ENCODE data around the gene CACNA1G.

GRCh38 chr17:50661795-50662391, 101.4 kb downstream of the CACNA1G start:
- TF ChIP-seq, protein P1, sequence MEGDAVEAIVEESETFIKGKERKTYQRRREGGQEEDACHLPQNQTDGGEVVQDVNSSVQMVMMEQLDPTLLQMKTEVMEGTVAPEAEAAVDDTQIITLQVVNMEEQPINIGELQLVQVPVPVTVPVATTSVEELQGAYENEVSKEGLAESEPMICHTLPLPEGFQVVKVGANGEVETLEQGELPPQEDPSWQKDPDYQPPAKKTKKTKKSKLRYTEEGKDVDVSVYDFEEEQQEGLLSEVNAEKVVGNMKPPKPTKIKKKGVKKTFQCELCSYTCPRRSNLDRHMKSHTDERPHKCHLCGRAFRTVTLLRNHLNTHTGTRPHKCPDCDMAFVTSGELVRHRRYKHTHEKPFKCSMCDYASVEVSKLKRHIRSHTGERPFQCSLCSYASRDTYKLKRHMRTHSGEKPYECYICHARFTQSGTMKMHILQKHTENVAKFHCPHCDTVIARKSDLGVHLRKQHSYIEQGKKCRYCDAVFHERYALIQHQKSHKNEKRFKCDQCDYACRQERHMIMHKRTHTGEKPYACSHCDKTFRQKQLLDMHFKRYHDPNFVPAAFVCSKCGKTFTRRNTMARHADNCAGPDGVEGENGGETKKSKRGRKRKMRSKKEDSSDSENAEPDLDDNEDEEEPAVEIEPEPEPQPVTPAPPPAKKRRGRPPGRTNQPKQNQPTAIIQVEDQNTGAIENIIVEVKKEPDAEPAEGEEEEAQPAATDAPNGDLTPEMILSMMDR (IDR thresholded peaks at IDR 0.05) = no peak
- TF ChIP-seq POLR2A (IDR thresholded peaks at IDR 0.05) (no peak), EP300 (IDR thresholded peaks at IDR 0.05) (no peak)
